PC-3 (cell line): ENCODE data around the gene KANK4.
"Not testable (repeated sequence)": the region's sequence is repeated elsewhere in the genome, so short reads cannot be mapped to it uniquely, and the experiment has no call there.

ENCODE experiments used
- CTCF ChIP-seq: fragments of 300-600 bp; sonication (generic); conservative IDR thresholded peaks from 2 replicates; pipeline ENCODE4 v1.5.1; 2017; ENCODE audit warnings: antibody characterized with exemption, low read depth, mild to moderate bottlenecking, low read length
- EZH2 ChIP-seq: fragments of 300-600 bp; sonication (generic); IDR thresholded peaks from one replicate; pipeline ENCODE4 v1.6.1; 2017; ENCODE audit warnings: antibody characterized with exemption, mild to moderate bottlenecking, low read length; ENCODE audit not compliant: unreplicated experiment
- EZH2phosphoT487 ChIP-seq: fragments of 300-600 bp; sonication (generic); IDR thresholded peaks from 2 replicates; pipeline ENCODE4 v1.6.1; 2018; ENCODE audit warnings: mild to moderate bottlenecking, antibody characterized with exemption, low read length, borderline replicate concordance

- not testable (repeated sequence) for TF ChIP-seq CTCF, EZH2, EZH2phosphoT487
These were observed 74.9 kb downstream of the KANK4 start for GRCh38 chr1:62244380-62244779.
